ENCODE measurements around the gene KRT16. TPM values are rescaled to one million over a fixed set of nuclear protein-coding genes. Genes with fewer than 3 reads are reported as not detected.

Gene KRT16
- total RNA-seq, 4 donors from 2014 or later: 1.1 to 78.8 (median 13.5) TPM

DNA sequence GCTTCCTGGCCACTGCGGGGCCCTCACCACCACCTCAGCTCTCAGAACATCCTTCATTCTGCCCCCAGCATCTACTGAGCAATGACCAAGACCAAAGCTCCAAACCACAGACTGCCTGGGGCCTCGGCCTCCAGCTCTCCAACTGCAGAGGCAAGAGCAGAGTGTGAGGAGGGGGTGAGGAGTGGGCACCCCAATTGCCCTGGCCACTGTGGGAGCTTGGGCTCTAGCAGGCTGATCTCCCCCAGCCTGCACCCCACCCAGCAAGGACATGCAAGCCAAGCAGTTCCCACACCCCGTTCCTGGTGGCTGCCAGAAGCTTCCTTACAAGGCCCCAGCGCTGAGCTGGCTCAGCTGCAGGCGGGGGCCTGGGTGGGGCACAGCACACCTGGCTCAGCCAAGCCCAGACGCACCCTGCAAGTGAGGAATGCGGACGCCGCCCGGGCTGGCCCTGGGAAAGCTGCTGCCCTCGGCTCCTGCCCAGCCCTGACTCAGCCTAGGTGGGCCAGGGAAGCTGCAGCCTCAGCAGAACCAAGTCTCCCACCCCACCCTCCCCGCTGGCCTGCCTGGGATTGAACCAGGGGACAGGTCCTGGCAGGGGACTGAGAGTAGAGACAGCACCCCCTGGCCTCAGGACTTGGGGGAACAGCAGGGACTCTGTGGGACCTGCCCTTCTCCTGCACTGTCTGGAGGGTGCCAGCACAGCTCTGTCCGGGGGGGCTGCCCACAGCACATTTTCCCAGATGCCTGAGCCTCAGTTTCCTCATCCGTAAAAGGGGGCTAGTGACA lies 41.5 kb upstream of the KRT16 start:
- no peak for ATAC-seq
- Histone ChIP-seq H3K4me1 (peaks cover 0 to 46% (median 7%) of the 10 kb centered on the region in 3 donors), H3K27me3 (no peaks in the 10 kb centered on the region), H3K36me3 (no peaks in the 10 kb centered on the region), H3K9me3 (no peaks in the 10 kb centered on the region), H3K4me3 (no peak overlapping the region), H3K27ac (no peak overlapping the region)
- TF ChIP-seq EP300 (IDR thresholded peaks at IDR 0.05) (no peak), POLR2A (IDR thresholded peaks at IDR 0.05) (no peak), POLR2AphosphoS5 (IDR thresholded peaks at IDR 0.05) (no peak)
- TF ChIP-seq, protein P1, sequence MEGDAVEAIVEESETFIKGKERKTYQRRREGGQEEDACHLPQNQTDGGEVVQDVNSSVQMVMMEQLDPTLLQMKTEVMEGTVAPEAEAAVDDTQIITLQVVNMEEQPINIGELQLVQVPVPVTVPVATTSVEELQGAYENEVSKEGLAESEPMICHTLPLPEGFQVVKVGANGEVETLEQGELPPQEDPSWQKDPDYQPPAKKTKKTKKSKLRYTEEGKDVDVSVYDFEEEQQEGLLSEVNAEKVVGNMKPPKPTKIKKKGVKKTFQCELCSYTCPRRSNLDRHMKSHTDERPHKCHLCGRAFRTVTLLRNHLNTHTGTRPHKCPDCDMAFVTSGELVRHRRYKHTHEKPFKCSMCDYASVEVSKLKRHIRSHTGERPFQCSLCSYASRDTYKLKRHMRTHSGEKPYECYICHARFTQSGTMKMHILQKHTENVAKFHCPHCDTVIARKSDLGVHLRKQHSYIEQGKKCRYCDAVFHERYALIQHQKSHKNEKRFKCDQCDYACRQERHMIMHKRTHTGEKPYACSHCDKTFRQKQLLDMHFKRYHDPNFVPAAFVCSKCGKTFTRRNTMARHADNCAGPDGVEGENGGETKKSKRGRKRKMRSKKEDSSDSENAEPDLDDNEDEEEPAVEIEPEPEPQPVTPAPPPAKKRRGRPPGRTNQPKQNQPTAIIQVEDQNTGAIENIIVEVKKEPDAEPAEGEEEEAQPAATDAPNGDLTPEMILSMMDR (IDR thresholded peaks at IDR 0.05): no peak
- WGBS, 2 donors (ENCODE audit: low coverage in 1 of 2): 83% methylated on average over 1 of the region's 14 CpGs; no CpG with 5 or more reads in 1 of the 2 donors

DNA sequence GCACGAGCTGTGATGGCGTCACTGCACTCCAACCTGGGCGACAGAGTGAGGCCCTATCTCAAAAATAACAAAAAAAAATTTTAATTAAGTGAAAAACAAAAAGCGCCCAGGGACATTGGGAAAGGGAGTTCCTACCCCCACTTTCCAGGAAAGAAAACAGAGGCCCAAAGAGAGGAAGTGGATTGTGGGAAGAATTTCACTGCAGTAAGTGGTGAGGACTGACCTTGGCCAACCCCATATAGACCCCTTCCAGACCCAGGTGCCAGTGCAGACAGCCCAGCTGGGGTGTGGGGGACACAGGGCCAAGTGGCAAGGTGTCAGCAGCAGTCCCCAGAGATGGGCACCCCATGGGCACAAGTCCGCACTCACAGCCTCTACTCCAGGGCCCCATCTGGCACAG lies 40.9 kb upstream of the KRT16 start:
- H3K4me3 ChIP-seq: no peak overlapping the region
- H3K27me3 ChIP-seq: no peaks in the 10 kb centered on the region
- H3K4me1 ChIP-seq: peaks cover 0 to 52% (median 7%) of the 10 kb centered on the region in 3 donors
- WGBS, 2 donors (ENCODE audit: low coverage in 1 of 2): 79% methylated on average over 5 of the region's 5 CpGs; no CpG with 5 or more reads in 1 of the 2 donors
- TF ChIP-seq, protein P1 (IDR thresholded peaks at IDR 0.05): no peak
- TF ChIP-seq POLR2AphosphoS5 (IDR thresholded peaks at IDR 0.05): no peak
- TF ChIP-seq POLR2A (IDR thresholded peaks at IDR 0.05): no peak
- TF ChIP-seq EP300 (IDR thresholded peaks at IDR 0.05): no peak
- H3K27ac ChIP-seq: no peak overlapping the region
- no peak for ATAC-seq
- H3K36me3 ChIP-seq: no peaks in the 10 kb centered on the region
- no peaks in the 10 kb centered on the region for H3K9me3 ChIP-seq

DNA sequence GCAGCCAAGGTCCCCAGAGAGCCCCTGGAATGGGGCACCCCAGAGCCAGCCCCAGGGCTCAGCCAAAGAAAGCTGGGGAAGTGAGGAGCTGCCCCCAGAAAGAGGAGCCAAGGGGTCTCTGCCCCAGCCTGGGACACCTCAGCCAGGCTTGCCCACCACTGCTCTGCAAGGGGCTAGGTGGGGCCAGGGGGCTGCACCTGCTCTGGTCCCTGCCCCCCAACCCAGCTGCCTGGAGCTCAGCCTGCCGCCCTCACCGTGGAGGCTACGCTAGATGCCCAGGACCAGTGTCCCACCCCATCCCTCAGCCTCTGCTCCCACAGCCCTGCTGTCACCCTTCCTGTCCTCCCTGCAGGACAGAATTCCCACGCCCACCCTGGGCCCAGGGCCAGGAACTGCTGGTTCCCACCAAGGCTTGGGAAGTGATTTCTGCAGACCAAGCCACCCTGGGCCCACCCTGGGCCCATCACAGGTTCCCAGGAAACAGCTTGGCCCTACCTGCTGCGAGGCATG lies 39.9 kb upstream of the KRT16 start:
- Histone ChIP-seq H3K27me3 (no peaks in the 10 kb centered on the region), H3K4me1 (peaks cover 0 to 61% (median 12%) of the 10 kb centered on the region in 3 donors), H3K36me3 (no peaks in the 10 kb centered on the region), H3K9me3 (no peaks in the 10 kb centered on the region), H3K4me3 (no peak overlapping the region), H3K27ac (no peak overlapping the region)
- no peak for ATAC-seq
- WGBS, 2 donors (ENCODE audit: low coverage in 1 of 2): no CpG with 5 or more reads among the region's 5 CpGs
- no peak for TF ChIP-seq POLR2AphosphoS5 (IDR thresholded peaks at IDR 0.05)
- no peak for TF ChIP-seq POLR2A (IDR thresholded peaks at IDR 0.05)
- TF ChIP-seq EP300 (IDR thresholded peaks at IDR 0.05): no peak
- TF ChIP-seq, protein P1 (IDR thresholded peaks at IDR 0.05): no peak

DNA sequence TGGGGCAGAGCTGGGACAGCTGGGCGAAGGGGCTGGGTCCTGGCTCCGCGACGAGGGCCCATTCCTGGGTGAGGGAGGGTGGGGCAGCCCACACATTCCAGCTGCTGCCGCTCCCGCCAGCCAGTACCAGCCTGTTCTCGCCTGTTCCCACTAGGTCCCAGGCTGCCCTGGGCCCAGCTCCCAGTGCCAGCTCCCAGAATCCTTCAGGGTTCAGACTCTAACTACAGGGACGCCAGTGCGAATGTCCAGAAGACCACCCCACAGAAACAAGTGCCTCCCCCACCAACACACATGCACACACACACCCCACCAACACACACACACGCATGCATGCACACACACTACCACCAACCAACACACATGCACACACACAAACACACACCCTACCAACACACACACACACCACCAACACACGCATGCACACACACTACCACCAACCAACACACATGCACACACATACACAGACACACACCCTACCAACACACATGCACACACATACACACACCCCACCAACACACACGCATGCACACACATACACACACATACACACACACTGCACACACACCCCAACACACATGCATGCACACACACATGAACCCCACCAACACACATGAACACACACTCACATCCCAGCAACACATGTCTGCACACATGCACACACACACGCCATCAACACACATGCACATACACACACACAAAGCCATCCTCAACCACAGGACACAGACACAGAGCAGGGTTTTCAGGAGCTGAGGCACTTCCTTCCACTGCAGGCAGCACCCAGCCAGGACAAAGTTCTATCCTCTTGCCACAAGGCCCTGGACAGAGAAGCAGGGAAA lies 39.3 kb upstream of the KRT16 start:
- no peaks in the 10 kb centered on the region for H3K36me3 ChIP-seq
- TF ChIP-seq POLR2AphosphoS5 (IDR thresholded peaks at IDR 0.05) (no peak), EP300 (IDR thresholded peaks at IDR 0.05) (no peak), POLR2A (IDR thresholded peaks at IDR 0.05) (no peak)
- TF ChIP-seq, protein P1 (IDR thresholded peaks at IDR 0.05): no peak
- H3K4me3 ChIP-seq: peak overlapping the region in 1 of 2 donors; percentile 32
- peaks cover 0 to 63% (median 12%) of the 10 kb centered on the region in 3 donors for H3K4me1 ChIP-seq
- H3K9me3 ChIP-seq: no peaks in the 10 kb centered on the region
- peak; percentile 67 for ATAC-seq
- no peaks in the 10 kb centered on the region for H3K27me3 ChIP-seq
- 65 to 88% methylated on average over 4 to 5 of the region's 13 CpGs for WGBS, 2 donors (ENCODE audit: low coverage in 1 of 2)
- peak overlapping the region in 3 of 4 donors; percentile 69 to 76 (median 74) for H3K27ac ChIP-seq
